Heart right ventricle (tissue), 16 donors: ENCODE results near the gene CACNA1E. TPM values are rescaled to one million over a fixed set of nuclear protein-coding genes. Genes with fewer than 3 reads are reported as not detected.

Experiments used
- ATAC-seq, 8 donors: fragments of 200-7000 bp; cut with Tn5 transposase; one replicate each; pipeline ENCODE4 v1.9.1; 2020; ENCODE audit warnings: mild to moderate bottlenecking in 8 of 8, moderate library complexity in 8 of 8, moderate number of reproducible peaks in 1 of 8
- DNase-seq, 2 donors: peaks; one replicate each; pipeline ENCODE4 v3.0.0-alpha.2; 2020
- H3K27ac ChIP-seq, 10 donors: fragments of 200-600 bp; sonication (generic) in 2 of 10; one replicate each; pipeline versions ENCODE4 v1.5.0 to v1.8.0; 2020 to 2022; ENCODE audit warnings: mild to moderate bottlenecking in 3 of 10
- H3K27me3 ChIP-seq, 7 donors: fragments of 200-600 bp; one replicate each; pipeline ENCODE4 v1.8.0; 2021 to 2022; ENCODE audit warnings: mild to moderate bottlenecking in 2 of 7
- H3K36me3 ChIP-seq, 9 donors: fragments of 200-600 bp; sonication (generic) in 1 of 9; one replicate each; pipeline versions ENCODE4 v1.5.0 to v1.8.0; 2020 to 2022; ENCODE audit warnings: mild to moderate bottlenecking in 2 of 9
- H3K4me1 ChIP-seq, 9 donors: fragments of 200-600 bp; sonication (generic) in 1 of 9; one replicate each; pipeline versions ENCODE4 v1.5.0 to v1.8.0; 2020 to 2022; ENCODE audit warnings: mild to moderate bottlenecking in 4 of 9
- H3K4me3 ChIP-seq, 10 donors: fragments of 200-600 bp; sonication (generic) in 2 of 10; one replicate each; pipeline versions ENCODE4 v1.5.0 to v1.8.0; 2020 to 2022; ENCODE audit warnings: mild to moderate bottlenecking in 7 of 10, moderate library complexity in 2 of 10
- H3K9me3 ChIP-seq, 11 donors: fragments of 200-600 bp in 10 of 11; sonication (generic) in 2 of 11; one replicate each; pipeline versions ENCODE4 v1.5.0 to v1.8.0; 2013 to 2022; ENCODE audit warnings: mild to moderate bottlenecking in 2 of 11, control low read depth in 1 of 11, moderate library complexity in 1 of 11
- WGBS, 2 donors: extraction: QIAGEN DNeasy Blood & Tissue Kit; methylation state at CpG; one replicate each; pipeline ENCODE4 v1.1.7; 2013; ENCODE audit warnings: inconsistent platforms in 1 of 2; 5-methylcytosine and 5-hydroxymethylcytosine counted together
- intact Hi-C, 10 donors: fragments of 100-400 bp; cut with DNase I; formaldehyde crosslinking; loops; one replicate each; pipeline versions ENCODE4 v1.11.1 to v1.14.2; 2022
- polyA plus RNA-seq, 2 donors: library from polyadenylated mRNA; stranded (reverse); fragments of 200-250 nt; gene quantifications; one replicate each; pipeline ENCODE4 v1.2.3, GENCODE V29; 2013
- total RNA-seq, 10 donors: library from RNA; stranded (reverse); fragmentation: NEBNext Ultra II Directional in 3 of 10; extraction: Animal tissue kit (Norgen Biotek cat#: 25700) in 3 of 10; gene quantifications; one replicate each; pipeline versions ENCODE4 v1.2.1 to v1.2.4, GENCODE V29; 2021 to 2023
- TF ChIP-seq, protein P1 (sequence below), 9 donors: fragments of 200-600 bp; sonication (generic) in 2 of 9; IDR thresholded peaks; one replicate each; pipeline versions ENCODE4 v1.5.0 to v1.8.0; 2021 to 2022; ENCODE audit warnings: antibody characterized with exemption in 9 of 9, mild to moderate bottlenecking in 5 of 9, moderate library complexity in 1 of 9
- donor health status: Arrhythmogenic right ventricular cardiomyopathy.
- donor health status: ischemic (EF 13 %, LVEDD 7.1; RV severe dilation, severe dysfunction).
- donor health status: healthy with polysubstance abuse.
- donor health status: DM: no; HTN: yes; CAD: no.
- donor health status: DM: no; HTN: no; CAD: no.
- donor health status: ischemic (EF 25% LVEDD 6.9; RV normal size, moderate dysfunction).
- donor health status: ischemic (EF 25% LVEDD 5.7; RV mildly dilated, moderate dysfunction).
- donor health status: healthy.
- donor health status: DM: yes; HTN: yes; CAD: no.
- donor health status: Ischemic cardiomyopathy.
- donor health status: ischemic (EF 35%, LVEDD 5.7; RV mildly dilated, moderate dysfunction).
- donor health status: nonischemic (EF 11% LVEDD 7.7; RV severe dilation, severe dysfunction).
- donor health status: DM: yes; HTN: yes; CAD: no.
- donor health status: PGD.
- donor health status: ischemic (EF 29% LVEDD 5.4; RV normal size, mild dysfunction).
- donor health status: nonischemic (EF 23%, LVEDD 6.1; RV moderate dilation, normal function).

The CACNA1E gene
- total and polyA plus RNA-seq, 12 donors: 0.04 to 21.7 (median 0.71) TPM

DNA sequence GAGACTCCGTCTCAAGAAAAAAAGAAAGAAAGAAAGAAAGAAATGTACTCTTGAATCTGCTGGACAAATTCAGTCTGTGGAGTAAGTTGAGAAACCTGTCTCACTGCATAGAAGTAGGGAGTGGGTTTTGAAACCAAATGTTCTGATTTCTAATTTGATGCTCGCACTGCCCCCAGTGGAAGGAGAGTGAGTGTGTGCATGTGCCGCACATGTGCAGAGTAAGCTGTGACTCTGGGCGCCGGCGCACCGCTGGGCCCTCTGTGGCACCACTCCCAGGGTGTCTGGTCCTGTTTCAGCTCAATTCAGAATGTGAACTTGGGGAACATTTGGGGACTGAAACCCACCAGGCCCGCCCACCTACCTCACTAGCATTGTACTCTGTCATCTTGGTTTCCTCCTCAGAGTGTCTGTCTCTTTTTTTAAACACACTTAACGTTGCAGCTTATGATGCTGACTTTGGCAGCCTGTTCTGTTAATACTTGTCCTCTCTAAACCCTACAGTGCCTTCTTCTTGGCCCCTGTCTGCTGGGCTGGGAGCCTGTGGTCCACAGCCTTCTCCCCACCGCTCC, 104.6 kb downstream of the CACNA1E start:
- intact Hi-C loops: no loop called here
- ATAC-seq (no peak), DNase-seq (no peak)
- H3K36me3 ChIP-seq: no peaks in the 10 kb centered on the region
- no peaks in the 10 kb centered on the region for H3K9me3 ChIP-seq
- no peak overlapping the region for H3K4me3 ChIP-seq
- H3K27me3 ChIP-seq: peaks cover 0 to 45% (median 19%) of the 10 kb centered on the region in 7 donors
- TF ChIP-seq, protein P1, sequence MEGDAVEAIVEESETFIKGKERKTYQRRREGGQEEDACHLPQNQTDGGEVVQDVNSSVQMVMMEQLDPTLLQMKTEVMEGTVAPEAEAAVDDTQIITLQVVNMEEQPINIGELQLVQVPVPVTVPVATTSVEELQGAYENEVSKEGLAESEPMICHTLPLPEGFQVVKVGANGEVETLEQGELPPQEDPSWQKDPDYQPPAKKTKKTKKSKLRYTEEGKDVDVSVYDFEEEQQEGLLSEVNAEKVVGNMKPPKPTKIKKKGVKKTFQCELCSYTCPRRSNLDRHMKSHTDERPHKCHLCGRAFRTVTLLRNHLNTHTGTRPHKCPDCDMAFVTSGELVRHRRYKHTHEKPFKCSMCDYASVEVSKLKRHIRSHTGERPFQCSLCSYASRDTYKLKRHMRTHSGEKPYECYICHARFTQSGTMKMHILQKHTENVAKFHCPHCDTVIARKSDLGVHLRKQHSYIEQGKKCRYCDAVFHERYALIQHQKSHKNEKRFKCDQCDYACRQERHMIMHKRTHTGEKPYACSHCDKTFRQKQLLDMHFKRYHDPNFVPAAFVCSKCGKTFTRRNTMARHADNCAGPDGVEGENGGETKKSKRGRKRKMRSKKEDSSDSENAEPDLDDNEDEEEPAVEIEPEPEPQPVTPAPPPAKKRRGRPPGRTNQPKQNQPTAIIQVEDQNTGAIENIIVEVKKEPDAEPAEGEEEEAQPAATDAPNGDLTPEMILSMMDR (IDR thresholded peaks at IDR 0.05): no peak
- 79 to 87% methylated on average over 10 of the region's 10 CpGs for WGBS, 2 donors
- H3K27ac ChIP-seq: no peak overlapping the region
- no peaks in the 10 kb centered on the region for H3K4me1 ChIP-seq

DNA sequence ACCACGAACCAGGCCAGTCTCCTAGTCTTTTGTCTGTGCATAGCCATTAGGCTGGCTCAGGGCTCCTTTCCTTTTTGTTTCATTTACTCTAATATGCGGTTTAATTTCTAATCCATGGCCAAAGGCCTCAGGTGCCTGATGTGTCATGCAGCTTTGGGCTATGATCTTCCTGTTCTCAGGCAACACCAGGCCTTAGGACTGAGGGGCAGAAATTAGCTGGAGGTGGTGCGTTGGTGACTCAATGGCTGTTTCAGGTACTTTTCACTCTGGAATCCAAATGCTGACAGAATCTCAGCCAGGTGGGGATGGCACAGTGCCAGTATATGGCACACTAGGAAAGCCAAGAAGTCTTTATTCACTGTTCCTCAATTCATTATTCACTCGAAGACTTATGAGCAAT, 105.3 kb downstream of the CACNA1E start:
- Histone ChIP-seq H3K27ac (no peak overlapping the region), H3K9me3 (no peaks in the 10 kb centered on the region), H3K27me3 (peaks cover 0 to 48% (median 25%) of the 10 kb centered on the region in 7 donors), H3K4me1 (no peaks in the 10 kb centered on the region), H3K4me3 (no peak overlapping the region), H3K36me3 (no peaks in the 10 kb centered on the region)
- DNase-seq (no peak), ATAC-seq (no peak)
- TF ChIP-seq, protein P1 (IDR thresholded peaks at IDR 0.05): no peak
- intact Hi-C loops: no loop called here
- 83 to 86% methylated on average over 4 of the region's 4 CpGs for WGBS, 2 donors

DNA sequence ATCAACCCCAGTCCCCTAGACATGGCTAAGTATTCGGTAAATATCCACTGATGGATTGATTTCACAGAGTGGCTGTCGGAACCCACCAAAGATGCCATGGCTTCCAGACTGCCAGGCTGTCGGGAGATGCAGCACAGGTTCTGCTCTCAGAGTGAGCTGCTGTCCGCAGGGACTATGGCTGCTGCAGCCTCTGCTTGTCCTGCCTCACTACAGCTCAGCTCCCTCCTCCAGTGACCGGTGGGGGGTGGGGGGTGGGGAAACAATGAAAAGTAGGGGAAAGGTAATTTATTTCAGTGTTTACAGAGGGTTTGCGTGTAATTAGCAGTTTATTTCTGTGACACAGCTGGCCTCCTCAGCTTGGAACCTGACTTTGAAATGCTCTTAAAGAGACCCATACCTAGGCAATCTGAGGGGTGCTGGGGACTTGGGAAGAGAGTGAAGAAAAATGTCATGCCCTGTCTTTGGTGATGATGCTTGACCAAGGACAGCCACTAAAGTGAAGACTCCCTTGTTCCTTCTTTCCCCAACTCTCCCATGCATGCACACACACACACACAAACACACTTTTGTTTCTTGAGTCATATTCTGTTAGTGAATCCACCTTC, 109.0 kb downstream of the CACNA1E start:
- no peaks in the 10 kb centered on the region for H3K36me3 ChIP-seq
- intact Hi-C loops: no loop called here
- H3K27ac ChIP-seq: no peak overlapping the region
- TF ChIP-seq, protein P1 (IDR thresholded peaks at IDR 0.05): no peak
- no peaks in the 10 kb centered on the region for H3K4me1 ChIP-seq
- ATAC-seq: no peak
- no peak for DNase-seq
- no peak overlapping the region for H3K4me3 ChIP-seq
- 27% methylated on average over 6 of the region's 6 CpGs for WGBS, 2 donors
- peaks cover 0 to 53% (median 28%) of the 10 kb centered on the region in 7 donors for H3K27me3 ChIP-seq
- no peaks in the 10 kb centered on the region for H3K9me3 ChIP-seq

DNA sequence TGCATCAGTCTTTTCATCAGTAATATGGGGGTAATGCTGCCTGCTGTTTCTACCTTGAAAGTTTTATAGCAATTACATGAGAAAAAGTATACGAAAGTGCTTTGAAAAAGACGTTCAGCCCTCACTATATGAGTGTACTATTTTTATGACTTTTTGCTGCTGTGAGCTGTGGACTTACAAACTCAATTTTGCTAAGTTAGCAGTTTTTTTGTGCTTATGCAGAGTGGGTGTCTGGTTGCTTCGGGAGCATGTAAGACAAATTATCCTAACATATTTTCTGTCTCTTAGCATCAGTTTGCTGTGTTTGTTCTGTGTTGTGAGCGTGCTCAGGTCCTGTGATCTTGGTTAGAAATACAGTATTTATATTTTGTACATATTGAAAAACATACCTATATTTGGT, 109.7 kb downstream of the CACNA1E start:
- H3K36me3 ChIP-seq: no peaks in the 10 kb centered on the region
- H3K27me3 ChIP-seq: peaks cover 0 to 53% (median 28%) of the 10 kb centered on the region in 7 donors
- H3K4me3 ChIP-seq: no peak overlapping the region
- no peaks in the 10 kb centered on the region for H3K9me3 ChIP-seq
- intact Hi-C loops: no loop called here
- DNase-seq (no peak), ATAC-seq (no peak)
- WGBS, 2 donors: 73 to 80% methylated on average over 4 of the region's 4 CpGs
- no peak overlapping the region for H3K27ac ChIP-seq
- TF ChIP-seq, protein P1 (IDR thresholded peaks at IDR 0.05): no peak
- no peaks in the 10 kb centered on the region for H3K4me1 ChIP-seq
